TTC549 (cell line): Measurements from ENCODE around the gene CDC42BPB.
"Not testable (repeated sequence)": the region's sequence is repeated elsewhere in the genome, so short reads cannot be mapped to it uniquely, and the experiment has no call there.

Experiments
- FAIRE-seq: peaks from 2 replicates; lab custom pipeline; 2012; peaks lifted over from hg19 to GRCh38; lab: Jason Lieb, UNC

CDC42BPB gene

GRCh38 chr14:102927346-102927877, 129.9 kb downstream of the CDC42BPB start:
- FAIRE-seq, result no peak

GRCh38 chr14:102926840-102927239, 130.5 kb downstream of the CDC42BPB start:
- not testable (repeated sequence) for FAIRE-seq

- no peak for FAIRE-seq
Measured at GRCh38 chr14:102926104-102926503, 131.2 kb downstream of the CDC42BPB start.

- no peak for FAIRE-seq
Measured at GRCh38 chr14:102925646-102926045, 131.7 kb downstream of the CDC42BPB start.

GRCh38 chr14:102924632-102925588, 132.4 kb downstream of the CDC42BPB start:
- no peak for FAIRE-seq

- FAIRE-seq, result no peak
Measured at GRCh38 chr14:102923925-102924486, 133.3 kb downstream of the CDC42BPB start.

GRCh38 chr14:102923201-102923924, 134.0 kb downstream of the CDC42BPB start:
- no peak for FAIRE-seq

- no peak for FAIRE-seq
Measured at GRCh38 chr14:102922490-102923200, 134.7 kb downstream of the CDC42BPB start, which contains the start of gene AMN. AMN (plus strand) TSS chr14:102922663; CDS start chr14:102922689, 26 bp downstream.

- no peak for FAIRE-seq
Measured at GRCh38 chr14:102920998-102921304, 136.4 kb downstream of the CDC42BPB start.

- no peak for FAIRE-seq
Measured at GRCh38 chr14:102920273-102920997, 136.9 kb downstream of the CDC42BPB start.

- FAIRE-seq, result no peak
Measured at GRCh38 chr14:102918438-102918837, 138.9 kb downstream of the CDC42BPB start.

- FAIRE-seq, result no peak
Measured at GRCh38 chr14:102917469-102918211, 139.7 kb downstream of the CDC42BPB start.

- FAIRE-seq, result no peak
Measured at GRCh38 chr14:102917056-102917385, 140.3 kb downstream of the CDC42BPB start.

- FAIRE-seq, result no peak
Measured at GRCh38 chr14:102916347-102917055, 140.8 kb downstream of the CDC42BPB start.

- no peak for FAIRE-seq
Measured at GRCh38 chr14:102915292-102916110, 141.8 kb downstream of the CDC42BPB start.

GRCh38 chr14:102914474-102915291, 142.7 kb downstream of the CDC42BPB start:
- FAIRE-seq, result no peak

GRCh38 chr14:102913341-102914211, 143.8 kb downstream of the CDC42BPB start:
- FAIRE-seq, result no peak
